GM21717 (cell line): ENCODE data around the gene ABCB7.
"Not testable (repeated sequence)": the region's sequence is repeated elsewhere in the genome, so short reads cannot be mapped to it uniquely, and the experiment has no call there.

ENCODE experiments used
- ATAC-seq: cut with Tn5 transposase; IDR thresholded peaks from one replicate; pipeline ENCODE4 v1.9.1; 2021; ENCODE audit warnings: mild to moderate bottlenecking, moderate library complexity; ENCODE audit not compliant: unreplicated experiment

The ABCB7 gene

GRCh38 chrX:75155827-75156525 is at the start of gene ABCB7:
Gene ABCB7 (minus strand): TSS chrX:75156283. CDS start chrX:75156272, 11 bp downstream.
- ATAC-seq: peak; percentile 95

- not testable (repeated sequence) for ATAC-seq
These were observed 32.5 kb upstream of the ABCB7 start for GRCh38 chrX:75188415-75189206.

GRCh38 chrX:75181721-75182120 is 25.6 kb upstream of the ABCB7 start:
- no peak for ATAC-seq

- not testable (repeated sequence) for ATAC-seq
These were observed 23.6 kb upstream of the ABCB7 start for GRCh38 chrX:75179536-75180293.

GRCh38 chrX:75172257-75172890 is 16.3 kb upstream of the ABCB7 start:
- ATAC-seq: not testable (repeated sequence)

GRCh38 chrX:75158054-75158453 is 2.0 kb upstream of the ABCB7 start:
- no peak for ATAC-seq

GRCh38 chrX:75156531-75156945 is 455 bp upstream of the ABCB7 start:
- no peak for ATAC-seq

- peak; percentile 36 for ATAC-seq
These were observed 646 bp downstream of the ABCB7 start for GRCh38 chrX:75155447-75155826.

- no peak for ATAC-seq
These were observed 1.2 kb downstream of the ABCB7 start for GRCh38 chrX:75154871-75155270.

- no peak for ATAC-seq
These were observed 4.1 kb downstream of the ABCB7 start for GRCh38 chrX:75151827-75152592.

- no peak for ATAC-seq
These were observed 6.4 kb downstream of the ABCB7 start for GRCh38 chrX:75149654-75150053.

GRCh38 chrX:75132672-75133071 is 23.4 kb downstream of the ABCB7 start:
- ATAC-seq: no peak

GRCh38 chrX:75131973-75132627 is 24.0 kb downstream of the ABCB7 start:
- no peak for ATAC-seq

- ATAC-seq: not testable (repeated sequence)
These were observed 27.0 kb downstream of the ABCB7 start for GRCh38 chrX:75129069-75129468.

- ATAC-seq: no peak
These were observed 37.8 kb downstream of the ABCB7 start for GRCh38 chrX:75118296-75118695.

- no peak for ATAC-seq
These were observed 40.2 kb downstream of the ABCB7 start for GRCh38 chrX:75115707-75116413.

GRCh38 chrX:75114638-75115037 is 41.4 kb downstream of the ABCB7 start:
- no peak for ATAC-seq

GRCh38 chrX:75113664-75114063 is 42.4 kb downstream of the ABCB7 start:
- no peak for ATAC-seq

- ATAC-seq: no peak
These were observed 48.1 kb downstream of the ABCB7 start for GRCh38 chrX:75107863-75108509.
